ENCODE results near the gene BCAM. TPM values are rescaled to one million over a fixed set of nuclear protein-coding genes. Genes with fewer than 3 reads are reported as not detected.
"Not testable (repeated sequence)": the region's sequence is repeated elsewhere in the genome, so short reads cannot be mapped to it uniquely, and the experiment has no call there.

BCAM gene
- total RNA-seq, 2 experiments from 2014 or later: not detected

DNA sequence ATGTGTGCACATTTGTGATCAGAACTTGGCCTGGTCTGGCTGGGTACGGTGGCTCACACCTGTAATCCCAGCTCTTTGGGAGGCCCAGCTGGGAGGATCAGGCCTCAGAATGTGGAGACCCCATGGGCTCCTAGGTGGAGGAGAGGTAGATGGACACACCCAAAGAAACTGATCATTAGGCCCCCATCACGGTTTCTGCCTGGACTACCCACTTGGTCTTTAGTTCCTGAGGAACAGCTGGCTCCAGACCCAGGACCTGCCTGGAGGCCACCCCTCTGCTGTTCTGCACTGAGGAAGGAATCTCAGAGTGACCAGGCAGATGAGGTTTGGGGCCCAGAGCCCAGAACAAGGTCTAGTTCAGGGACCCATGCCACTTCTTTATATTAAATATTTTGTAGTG is 29.8 kb upstream of the BCAM start:
- Histone ChIP-seq H3K4me1 (ENCODE audit: insufficient read depth, low read length) (peaks cover 5% of the 10 kb centered on the region), H3K9me3 (ENCODE audit: control insufficient read depth in 1 of 2, insufficient read depth in 1 of 2, low read length in 2 of 2) (no peaks in the 10 kb centered on the region), H3K27ac (ENCODE audit: low read depth in 1 of 2, low read length in 2 of 2) (no peak overlapping the region), H3K4me3 (ENCODE audit: low read length) (no peak overlapping the region), H3K36me3 (ENCODE audit: insufficient read depth, low read length) (no peaks in the 10 kb centered on the region), H3K27me3 (ENCODE audit: control insufficient read depth in 1 of 2, insufficient read depth in 2 of 2, low read length in 2 of 2) (peaks cover 0 to 4% of the 10 kb centered on the region in 2 experiments)
- H3K4me1 Mint-ChIP-seq (ENCODE audit: low read depth): peaks cover 1% of the 10 kb centered on the region
- peaks cover 1% of the 10 kb centered on the region for H3K27me3 Mint-ChIP-seq
- no peak overlapping the region for H3K27ac Mint-ChIP-seq
- TF ChIP-seq, protein P1, sequence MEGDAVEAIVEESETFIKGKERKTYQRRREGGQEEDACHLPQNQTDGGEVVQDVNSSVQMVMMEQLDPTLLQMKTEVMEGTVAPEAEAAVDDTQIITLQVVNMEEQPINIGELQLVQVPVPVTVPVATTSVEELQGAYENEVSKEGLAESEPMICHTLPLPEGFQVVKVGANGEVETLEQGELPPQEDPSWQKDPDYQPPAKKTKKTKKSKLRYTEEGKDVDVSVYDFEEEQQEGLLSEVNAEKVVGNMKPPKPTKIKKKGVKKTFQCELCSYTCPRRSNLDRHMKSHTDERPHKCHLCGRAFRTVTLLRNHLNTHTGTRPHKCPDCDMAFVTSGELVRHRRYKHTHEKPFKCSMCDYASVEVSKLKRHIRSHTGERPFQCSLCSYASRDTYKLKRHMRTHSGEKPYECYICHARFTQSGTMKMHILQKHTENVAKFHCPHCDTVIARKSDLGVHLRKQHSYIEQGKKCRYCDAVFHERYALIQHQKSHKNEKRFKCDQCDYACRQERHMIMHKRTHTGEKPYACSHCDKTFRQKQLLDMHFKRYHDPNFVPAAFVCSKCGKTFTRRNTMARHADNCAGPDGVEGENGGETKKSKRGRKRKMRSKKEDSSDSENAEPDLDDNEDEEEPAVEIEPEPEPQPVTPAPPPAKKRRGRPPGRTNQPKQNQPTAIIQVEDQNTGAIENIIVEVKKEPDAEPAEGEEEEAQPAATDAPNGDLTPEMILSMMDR (IDR thresholded peaks at IDR 0.05): no peak
- no peak overlapping the region for H3K4me3 Mint-ChIP-seq
- ATAC-seq (ENCODE audit: poor library complexity): no peak
- ChIA-PET CTCF (interaction anchor here (1.3 to 2.6 kb wide), 2 partner anchors 8 to 55 kb away, joined by 3 to 9 read pairs; no protein-coding TSS in a partner anchor), POLR2A (no interaction called here)
- intact Hi-C loops (cut with DNase I, micrococcal nuclease): no loop called here
- no peak for DNase-seq
- H3K36me3 Mint-ChIP-seq (ENCODE audit: low read depth): no peaks in the 10 kb centered on the region
- no peaks in the 10 kb centered on the region for H3K9me3 Mint-ChIP-seq

DNA sequence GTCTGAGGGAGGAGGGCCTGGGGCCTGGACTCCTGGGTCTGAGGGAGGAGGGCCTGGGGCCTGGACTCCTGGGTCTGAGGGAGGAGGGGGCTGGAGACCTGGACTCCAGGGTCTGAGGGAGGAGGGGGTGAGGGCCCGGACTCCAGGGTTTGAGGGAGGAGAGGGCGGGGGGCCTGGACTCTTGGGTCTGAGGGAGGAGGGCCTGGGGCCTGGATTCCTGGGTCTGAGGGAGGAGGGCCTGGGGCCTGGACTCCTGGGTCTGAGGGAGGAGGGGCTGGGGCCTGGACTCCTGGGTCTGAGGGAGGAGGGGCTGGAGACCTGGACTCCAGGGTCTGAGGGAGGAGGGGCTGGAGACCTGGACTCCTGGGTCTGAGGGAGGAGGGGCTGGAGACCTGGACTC is 27.2 kb upstream of the BCAM start:
- ATAC-seq (ENCODE audit: poor library complexity); CTCF ChIA-PET; H3K9me3 ChIP-seq (ENCODE audit: control insufficient read depth in 1 of 2, insufficient read depth in 1 of 2, low read length in 2 of 2); H3K4me1 Mint-ChIP-seq (ENCODE audit: low read depth); H3K9me3 Mint-ChIP-seq; H3K27me3 Mint-ChIP-seq; H3K4me3 ChIP-seq (ENCODE audit: low read length); intact Hi-C loops (cut with DNase I, micrococcal nuclease); H3K36me3 ChIP-seq (ENCODE audit: insufficient read depth, low read length); DNase-seq; H3K27ac ChIP-seq (ENCODE audit: low read depth in 1 of 2, low read length in 2 of 2); H3K36me3 Mint-ChIP-seq (ENCODE audit: low read depth); POLR2A ChIA-PET; H3K4me3 Mint-ChIP-seq; H3K27me3 ChIP-seq (ENCODE audit: control insufficient read depth in 1 of 2, insufficient read depth in 2 of 2, low read length in 2 of 2); H3K27ac Mint-ChIP-seq: not testable (repeated sequence)
- H3K4me1 ChIP-seq (ENCODE audit: insufficient read depth, low read length): peaks cover 11% of the 10 kb centered on the region

DNA sequence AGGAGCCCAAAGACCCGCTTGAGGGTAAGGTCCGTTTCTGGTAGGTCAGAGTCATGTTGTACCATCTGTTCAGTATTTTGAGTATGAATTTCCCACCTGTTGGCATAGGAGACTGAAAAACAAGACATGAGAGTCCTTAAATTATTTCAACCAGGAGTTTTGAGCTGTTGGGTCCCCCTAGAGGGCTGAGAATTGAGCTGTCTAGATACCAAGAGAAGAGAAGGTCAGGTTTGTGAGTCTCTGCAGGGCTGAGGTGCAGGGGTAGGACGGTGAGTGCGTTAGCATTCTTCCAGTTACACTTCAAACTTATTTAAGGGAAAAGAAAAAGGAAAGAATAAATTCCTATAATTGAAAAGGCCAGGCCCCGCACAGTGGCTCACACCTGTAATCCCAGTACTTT is 26.2 kb upstream of the BCAM start:
- Histone ChIP-seq H3K4me3 (ENCODE audit: low read length) (no peak overlapping the region), H3K27me3 (ENCODE audit: control insufficient read depth in 1 of 2, insufficient read depth in 2 of 2, low read length in 2 of 2) (peaks cover 0 to 3% of the 10 kb centered on the region in 2 experiments), H3K36me3 (ENCODE audit: insufficient read depth, low read length) (no peaks in the 10 kb centered on the region), H3K27ac (ENCODE audit: low read depth in 1 of 2, low read length in 2 of 2) (no peak overlapping the region), H3K9me3 (ENCODE audit: control insufficient read depth in 1 of 2, insufficient read depth in 1 of 2, low read length in 2 of 2) (no peaks in the 10 kb centered on the region), H3K4me1 (ENCODE audit: insufficient read depth, low read length) (peaks cover 10% of the 10 kb centered on the region)
- Mint-ChIP-seq H3K36me3 (ENCODE audit: low read depth) (no peaks in the 10 kb centered on the region), H3K4me1 (ENCODE audit: low read depth) (peaks cover 6% of the 10 kb centered on the region), H3K4me3 (no peak overlapping the region), H3K27me3 (peaks cover 6% of the 10 kb centered on the region), H3K27ac (no peak overlapping the region), H3K9me3 (no peaks in the 10 kb centered on the region)
- CTCF ChIA-PET: interaction anchor here (2.9 kb wide), 1 partner anchor 59 kb away, joined by 20 read pairs; no protein-coding TSS in a partner anchor
- TF ChIP-seq, protein P1 (IDR thresholded peaks at IDR 0.05): no peak
- POLR2A ChIA-PET: interaction anchor here (1.2 kb wide), 1 partner anchor 59 kb away, joined by 3 read pairs; no protein-coding TSS in a partner anchor
- ATAC-seq (ENCODE audit: poor library complexity) (no peak), DNase-seq (no peak)
- intact Hi-C loops (cut with DNase I, micrococcal nuclease): no loop called here

DNA sequence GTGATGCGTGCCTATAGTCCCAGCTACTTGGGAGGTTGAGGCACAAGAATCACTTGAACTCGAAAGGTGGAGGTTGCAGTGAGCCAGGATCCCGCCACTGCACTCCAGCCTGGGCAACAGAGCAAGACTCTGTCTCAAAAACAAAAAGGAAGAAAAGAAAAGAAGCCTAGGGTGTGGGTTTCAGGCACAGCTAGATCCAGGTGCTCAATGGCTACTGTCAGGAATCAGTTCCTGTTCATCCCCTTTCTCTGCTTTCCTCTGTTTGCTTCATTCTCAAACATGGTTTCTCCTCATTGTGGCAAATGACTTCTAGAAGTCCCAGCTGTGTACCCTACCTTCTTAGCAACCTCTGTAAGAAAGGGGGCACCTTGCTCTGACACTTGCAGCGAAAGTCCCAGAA is 25.4 kb upstream of the BCAM start:
- H3K27me3 ChIP-seq (ENCODE audit: control insufficient read depth in 1 of 2, insufficient read depth in 2 of 2, low read length in 2 of 2): peaks cover 0 to 2% of the 10 kb centered on the region in 2 experiments
- no peaks in the 10 kb centered on the region for H3K9me3 ChIP-seq (ENCODE audit: control insufficient read depth in 1 of 2, insufficient read depth in 1 of 2, low read length in 2 of 2)
- H3K36me3 ChIP-seq (ENCODE audit: insufficient read depth, low read length): no peaks in the 10 kb centered on the region
- H3K9me3 Mint-ChIP-seq: no peaks in the 10 kb centered on the region
- no peaks in the 10 kb centered on the region for H3K36me3 Mint-ChIP-seq (ENCODE audit: low read depth)
- H3K4me1 Mint-ChIP-seq (ENCODE audit: low read depth): peaks cover 6% of the 10 kb centered on the region
- ChIA-PET POLR2A (no interaction called here), CTCF (interaction anchor here (1.6 to 2.9 kb wide), 3 partner anchors 13 to 60 kb away, joined by 4 to 20 read pairs (median 5); no protein-coding TSS in a partner anchor)
- DNase-seq (no peak), ATAC-seq (ENCODE audit: poor library complexity) (no peak)
- H3K4me3 Mint-ChIP-seq: no peak overlapping the region
- peaks cover 6% of the 10 kb centered on the region for H3K27me3 Mint-ChIP-seq
- no peak overlapping the region for H3K4me3 ChIP-seq (ENCODE audit: low read length)
- H3K27ac ChIP-seq (ENCODE audit: low read depth in 1 of 2, low read length in 2 of 2): no peak overlapping the region
- H3K27ac Mint-ChIP-seq: no peak overlapping the region
- intact Hi-C loops (cut with DNase I, micrococcal nuclease): no loop called here
- H3K4me1 ChIP-seq (ENCODE audit: insufficient read depth, low read length): peaks cover 7% of the 10 kb centered on the region
- TF ChIP-seq, protein P1 (IDR thresholded peaks at IDR 0.05): no peak
